ENCODE results near the gene ZNF888.
"Not testable (repeated sequence)": the region's sequence is repeated elsewhere in the genome, so short reads cannot be mapped to it uniquely, and the experiment has no call there.

The ZNF888 gene

DNA sequence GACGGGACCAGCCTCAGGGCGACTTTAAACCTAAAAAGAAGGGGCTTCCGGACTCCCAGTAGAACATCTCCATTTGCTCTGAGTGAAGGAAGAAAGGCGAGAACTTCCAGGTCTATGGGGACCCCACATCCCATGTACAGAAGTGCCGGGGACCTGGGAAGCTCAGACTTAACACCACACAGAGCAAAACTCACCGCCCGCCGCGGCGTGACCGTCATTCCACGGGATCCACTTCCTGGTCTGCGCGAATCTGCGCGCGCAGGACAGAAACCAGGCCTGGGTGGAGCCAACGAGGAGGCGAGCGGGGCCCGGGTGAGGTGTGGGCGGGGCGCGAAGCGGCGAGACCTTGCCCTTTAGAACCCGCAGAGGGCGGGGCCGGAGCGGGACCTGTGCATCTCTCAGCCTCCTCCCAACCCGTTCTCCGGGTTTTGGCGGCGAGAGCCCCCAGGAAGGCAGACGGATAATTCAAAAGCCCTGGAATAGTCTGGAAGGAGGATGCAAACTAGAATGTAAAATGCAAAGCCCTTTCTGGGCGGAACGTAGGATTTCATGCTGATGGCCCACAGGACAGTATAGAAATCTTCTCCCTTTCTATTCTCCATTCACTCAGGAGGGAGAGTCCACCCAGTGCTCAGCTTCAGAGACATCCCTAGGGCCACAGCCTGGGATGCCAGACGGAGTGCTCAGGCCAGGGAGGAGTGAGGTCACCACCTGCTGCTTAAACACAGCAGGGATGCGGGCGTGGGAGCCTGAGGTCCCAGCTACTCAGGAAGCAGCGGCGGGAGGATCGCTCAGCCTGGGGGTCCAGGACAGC, 65.6 kb downstream of the ZNF888 start, which contains the start of gene ZNF468:
TSS of gene ZNF468 (minus strand) at position 242 of the 814 bp plus-strand sequence. CDS start 3,347 bp downstream, outside the sequence.
- Histone ChIP-seq H3K4me3 (ENCODE audit: low read depth in 1 of 2, low read length in 1 of 2) (peak within 1 kb of the TSS; percentile 70 to 73), H3K4me1 (ENCODE audit: control insufficient read depth in 1 of 2, insufficient read depth in 1 of 2, low read depth in 1 of 2, low read length in 1 of 2) (peaks cover 7 to 11% of the 10 kb centered on the region in 2 experiments), H3K27ac (peak within 1 kb of the TSS; percentile 47), H3K36me3 (peaks cover 16% of the 10 kb centered on the region)
- not testable (repeated sequence) for H3K9me3 ChIP-seq, H3K27me3 ChIP-seq
- TF ChIP-seq, protein P1, sequence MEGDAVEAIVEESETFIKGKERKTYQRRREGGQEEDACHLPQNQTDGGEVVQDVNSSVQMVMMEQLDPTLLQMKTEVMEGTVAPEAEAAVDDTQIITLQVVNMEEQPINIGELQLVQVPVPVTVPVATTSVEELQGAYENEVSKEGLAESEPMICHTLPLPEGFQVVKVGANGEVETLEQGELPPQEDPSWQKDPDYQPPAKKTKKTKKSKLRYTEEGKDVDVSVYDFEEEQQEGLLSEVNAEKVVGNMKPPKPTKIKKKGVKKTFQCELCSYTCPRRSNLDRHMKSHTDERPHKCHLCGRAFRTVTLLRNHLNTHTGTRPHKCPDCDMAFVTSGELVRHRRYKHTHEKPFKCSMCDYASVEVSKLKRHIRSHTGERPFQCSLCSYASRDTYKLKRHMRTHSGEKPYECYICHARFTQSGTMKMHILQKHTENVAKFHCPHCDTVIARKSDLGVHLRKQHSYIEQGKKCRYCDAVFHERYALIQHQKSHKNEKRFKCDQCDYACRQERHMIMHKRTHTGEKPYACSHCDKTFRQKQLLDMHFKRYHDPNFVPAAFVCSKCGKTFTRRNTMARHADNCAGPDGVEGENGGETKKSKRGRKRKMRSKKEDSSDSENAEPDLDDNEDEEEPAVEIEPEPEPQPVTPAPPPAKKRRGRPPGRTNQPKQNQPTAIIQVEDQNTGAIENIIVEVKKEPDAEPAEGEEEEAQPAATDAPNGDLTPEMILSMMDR (IDR thresholded peaks at IDR 0.05) = peak; percentile 20

DNA sequence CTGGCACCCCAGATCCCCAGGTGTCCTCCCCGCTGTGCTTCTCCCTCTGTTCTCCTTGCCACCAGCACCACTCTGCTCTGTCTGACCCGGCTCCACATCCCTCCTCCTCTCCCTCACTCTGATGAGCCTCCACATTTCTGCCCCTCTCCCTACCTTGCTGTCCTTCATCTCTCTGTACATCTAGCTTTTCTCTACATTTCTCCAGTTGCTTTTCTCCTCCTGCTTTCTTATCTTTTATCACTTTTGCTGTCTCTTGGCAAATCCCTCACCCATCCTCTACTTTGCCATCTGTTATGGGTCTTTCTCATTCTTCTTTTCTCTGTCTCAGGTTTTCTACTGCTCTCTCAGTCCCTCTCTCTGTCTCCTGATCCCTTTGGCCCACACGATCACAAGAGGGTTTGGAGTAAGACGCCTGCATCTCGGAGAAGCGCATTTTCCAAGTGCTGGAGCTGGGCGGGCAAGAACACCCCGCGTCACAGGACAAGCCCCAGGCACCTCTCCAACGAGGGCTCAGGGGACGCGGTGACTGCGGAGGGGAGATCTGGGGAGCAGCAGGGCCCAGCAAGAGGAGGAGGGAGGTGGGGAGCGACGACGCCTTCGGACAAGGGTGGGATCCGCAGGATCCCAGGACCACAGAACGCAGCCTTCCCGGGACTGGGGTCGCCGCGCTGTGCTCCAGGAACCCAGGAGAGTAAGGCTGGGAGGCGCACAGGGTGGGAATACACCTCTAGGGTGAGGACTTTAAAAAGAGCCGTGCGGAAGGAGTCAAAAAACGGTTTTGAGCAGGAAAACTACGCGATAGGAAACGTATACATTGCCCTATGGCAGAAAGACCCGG, 66.5 kb downstream of the ZNF888 start:
- peaks cover 24% of the 10 kb centered on the region for H3K36me3 ChIP-seq
- H3K4me1 ChIP-seq (ENCODE audit: control insufficient read depth in 1 of 2, insufficient read depth in 1 of 2, low read depth in 1 of 2, low read length in 1 of 2) = peaks cover 7 to 11% of the 10 kb centered on the region in 2 experiments
- H3K27ac ChIP-seq = peak overlapping the region; percentile 47
- H3K9me3 ChIP-seq, H3K27me3 ChIP-seq: not testable (repeated sequence)
- peak overlapping the region; percentile 70 to 73 for H3K4me3 ChIP-seq (ENCODE audit: low read depth in 1 of 2, low read length in 1 of 2)

All from neutrophil (primary cell).